Measurements from ENCODE around the gene OR2B6.

Gene OR2B6

DNA sequence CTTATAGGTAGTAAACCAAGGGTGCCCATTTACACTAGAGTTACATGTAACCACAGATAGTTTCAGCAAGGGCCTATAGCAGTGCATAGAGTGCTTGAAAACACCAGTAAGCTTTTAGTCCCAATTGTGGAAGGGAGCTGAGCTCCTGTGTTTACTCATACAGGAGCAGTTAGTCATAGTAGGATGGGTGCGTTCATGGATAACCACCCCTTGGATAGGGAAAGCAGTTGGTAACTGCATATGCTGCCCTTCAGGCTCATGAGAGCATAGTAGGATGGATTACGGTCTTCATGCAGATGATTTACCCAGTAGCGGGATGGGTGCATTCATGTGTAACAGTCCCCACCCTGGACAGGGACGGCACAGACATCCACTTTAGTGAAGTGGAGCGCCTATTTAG is 45.1 kb downstream of the OR2B6 start:
- TF ChIP-seq, protein P1, sequence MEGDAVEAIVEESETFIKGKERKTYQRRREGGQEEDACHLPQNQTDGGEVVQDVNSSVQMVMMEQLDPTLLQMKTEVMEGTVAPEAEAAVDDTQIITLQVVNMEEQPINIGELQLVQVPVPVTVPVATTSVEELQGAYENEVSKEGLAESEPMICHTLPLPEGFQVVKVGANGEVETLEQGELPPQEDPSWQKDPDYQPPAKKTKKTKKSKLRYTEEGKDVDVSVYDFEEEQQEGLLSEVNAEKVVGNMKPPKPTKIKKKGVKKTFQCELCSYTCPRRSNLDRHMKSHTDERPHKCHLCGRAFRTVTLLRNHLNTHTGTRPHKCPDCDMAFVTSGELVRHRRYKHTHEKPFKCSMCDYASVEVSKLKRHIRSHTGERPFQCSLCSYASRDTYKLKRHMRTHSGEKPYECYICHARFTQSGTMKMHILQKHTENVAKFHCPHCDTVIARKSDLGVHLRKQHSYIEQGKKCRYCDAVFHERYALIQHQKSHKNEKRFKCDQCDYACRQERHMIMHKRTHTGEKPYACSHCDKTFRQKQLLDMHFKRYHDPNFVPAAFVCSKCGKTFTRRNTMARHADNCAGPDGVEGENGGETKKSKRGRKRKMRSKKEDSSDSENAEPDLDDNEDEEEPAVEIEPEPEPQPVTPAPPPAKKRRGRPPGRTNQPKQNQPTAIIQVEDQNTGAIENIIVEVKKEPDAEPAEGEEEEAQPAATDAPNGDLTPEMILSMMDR (IDR thresholded peaks at IDR 0.05), result no peak

DNA sequence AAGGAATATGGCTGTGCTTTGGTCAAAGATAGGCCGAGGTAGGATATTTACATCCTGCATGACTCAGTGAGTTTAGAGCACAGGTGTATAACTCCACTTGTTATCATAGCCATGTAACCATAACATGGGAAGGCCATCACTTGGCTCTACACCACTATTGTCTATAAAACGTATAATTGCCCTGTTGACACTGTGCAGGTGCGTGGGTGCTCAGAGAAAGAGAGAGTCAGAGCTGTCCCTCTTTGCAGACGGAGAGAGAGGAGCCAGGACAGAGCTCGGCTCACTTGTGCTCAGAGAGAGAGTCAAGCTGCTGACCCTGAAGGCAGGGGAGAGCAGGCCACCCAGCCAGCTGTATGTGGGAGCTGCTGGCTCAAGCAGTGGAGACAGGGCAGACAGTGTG is 46.0 kb downstream of the OR2B6 start:
- TF ChIP-seq, protein P1 (IDR thresholded peaks at IDR 0.05), result no peak

DNA sequence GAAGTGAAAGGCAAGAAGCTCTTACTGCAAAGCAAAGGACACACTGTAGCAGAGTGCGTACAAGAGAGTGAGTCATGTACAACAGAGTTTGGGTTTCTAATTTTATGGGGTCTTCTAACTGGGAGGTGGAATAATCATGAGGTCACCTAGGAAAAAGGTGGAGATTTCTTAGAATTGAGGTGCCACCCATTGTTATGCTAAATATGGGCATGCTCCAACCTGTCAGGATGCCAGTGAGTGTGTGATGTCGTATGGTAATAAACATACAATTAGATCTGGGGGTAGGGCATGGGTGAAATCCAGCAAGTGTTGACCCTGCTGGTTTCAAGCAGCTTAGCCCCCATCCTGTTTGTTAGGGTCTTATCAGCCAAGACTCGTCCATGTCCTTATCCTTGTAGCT is 46.6 kb downstream of the OR2B6 start:
- TF ChIP-seq, protein P1 (IDR thresholded peaks at IDR 0.05), result no peak

DNA sequence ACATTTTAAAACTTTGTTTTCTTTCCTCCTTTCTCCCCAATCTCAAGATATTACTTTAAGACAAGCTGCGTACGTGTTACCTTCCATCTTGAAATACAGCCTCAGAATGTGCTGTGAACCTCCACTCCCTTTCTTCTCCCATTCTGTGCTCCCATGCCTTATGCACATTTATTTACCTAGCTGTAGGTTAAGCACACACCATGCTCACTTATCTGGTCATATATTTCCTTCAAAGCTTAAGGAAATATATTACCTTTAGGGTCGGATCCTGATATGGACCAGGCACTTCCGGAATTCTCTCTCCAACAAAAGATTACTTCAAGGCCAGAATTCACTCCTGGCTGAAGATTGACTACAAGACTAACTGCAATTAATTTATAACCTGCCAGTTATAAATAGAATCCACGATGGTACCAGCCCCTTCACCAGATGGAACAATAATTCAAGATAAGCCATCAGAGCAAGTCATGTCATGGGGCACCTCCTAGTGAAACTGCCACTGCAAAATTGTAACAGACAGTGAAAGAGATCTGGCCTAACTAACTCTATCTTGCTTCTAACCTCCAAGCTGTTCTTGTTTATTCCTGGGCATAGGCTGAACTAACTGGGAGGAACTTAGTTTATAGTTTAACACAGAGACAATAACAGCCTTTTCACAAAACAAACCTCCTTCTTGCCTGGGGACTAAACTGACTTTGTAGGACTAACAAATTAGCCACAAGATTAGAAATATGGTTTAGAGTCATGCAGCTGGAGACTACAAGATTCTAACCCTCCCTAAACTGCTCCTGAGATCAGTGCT is 47.5 kb downstream of the OR2B6 start:
- TF ChIP-seq, protein P1 (IDR thresholded peaks at IDR 0.05), result no peak

DNA sequence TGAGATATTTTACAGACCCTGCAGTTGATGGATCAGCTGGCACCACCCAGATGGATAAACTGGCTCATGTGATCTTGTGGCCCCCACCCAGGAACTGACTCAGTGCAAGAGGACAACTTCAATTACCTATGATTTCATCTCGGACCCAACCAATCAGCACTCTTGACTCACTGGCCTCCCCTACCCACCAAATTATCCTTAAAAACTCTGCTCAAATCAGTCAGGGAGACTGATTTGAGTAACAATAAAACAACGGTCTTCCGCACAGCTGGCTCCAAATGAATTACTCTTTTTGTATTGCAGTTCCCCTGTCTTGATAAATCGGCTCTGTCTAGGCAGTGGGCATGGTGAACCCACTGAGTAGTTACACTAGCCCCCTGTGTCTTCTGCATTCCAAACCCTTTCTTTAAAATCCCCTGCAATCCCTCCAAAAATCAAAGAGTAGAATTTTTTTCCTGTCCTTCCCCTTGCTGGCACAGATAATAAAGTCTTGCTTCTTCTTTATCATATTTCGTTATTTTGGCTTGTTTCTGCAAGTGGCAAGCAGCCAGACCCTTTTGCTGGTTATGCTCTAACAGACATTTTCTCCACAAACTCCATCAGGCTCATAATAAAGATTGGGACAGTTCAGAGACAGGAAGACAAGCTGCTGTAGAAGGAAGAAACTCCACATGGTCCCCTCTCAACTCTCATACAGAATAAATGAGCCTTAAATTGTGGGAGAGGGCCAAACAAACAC is 48.3 kb downstream of the OR2B6 start:
- TF ChIP-seq, protein P1 (IDR thresholded peaks at IDR 0.05), result no peak

DNA sequence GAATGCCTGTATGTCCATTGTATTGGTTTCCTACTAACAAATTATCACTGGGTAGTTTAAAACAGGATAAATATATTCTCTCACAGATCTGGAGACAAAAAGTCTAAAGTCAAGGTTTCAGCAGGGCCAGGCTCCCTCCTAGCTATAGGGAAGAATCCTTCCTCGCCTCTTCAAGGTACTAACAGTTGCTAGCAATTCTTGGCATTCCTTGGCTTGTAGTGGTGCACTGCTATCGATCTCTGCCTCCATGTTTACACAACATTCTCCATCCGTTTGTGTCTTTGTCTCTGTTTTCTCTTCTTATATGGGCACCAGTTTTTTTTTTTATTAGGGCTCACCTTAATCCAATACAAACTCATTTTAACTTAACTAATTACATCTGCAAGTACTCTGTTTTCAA is 48.9 kb downstream of the OR2B6 start:
- TF ChIP-seq, protein P1 (IDR thresholded peaks at IDR 0.05), result no peak

Data from LNCAP (cell line).